Ovary (tissue), 9 donors: Measurements from ENCODE around the gene DMP1. TPM values are rescaled to one million over a fixed set of nuclear protein-coding genes. Genes with fewer than 3 reads are reported as not detected.

ENCODE experiments used
- DNase-seq, 5 donors: peaks; one replicate each; pipeline ENCODE4 v3.0.0-alpha.2; 2019 to 2020
- H3K27ac ChIP-seq, 2 donors: fragments of 200-600 bp; one replicate each; pipeline versions ENCODE4 v1.5.1 to v1.8.0; 2019 to 2022
- H3K27me3 ChIP-seq: fragments of 200-600 bp; one replicate; pipeline ENCODE4 v1.8.0; 2022
- H3K36me3 ChIP-seq: fragments of 200-600 bp; sonication (generic); one replicate; pipeline ENCODE4 v1.5.1; 2019
- H3K4me1 ChIP-seq: one replicate; pipeline ENCODE4 v1.8.1; 2013; ENCODE audit warnings: mild to moderate bottlenecking, moderate library complexity; ENCODE audit not compliant: insufficient read depth
- H3K4me3 ChIP-seq: fragments of 200-600 bp; sonication (generic); one replicate; pipeline ENCODE4 v1.5.1; 2017
- H3K9me3 ChIP-seq, 2 donors: fragments of 200-600 bp in 1 of 2; sonication (generic) in 1 of 2; one replicate each; pipeline versions ENCODE4 v1.5.1 to v1.8.1; 2013 to 2019; ENCODE audit warnings: mild to moderate bottlenecking in 1 of 2, moderate library complexity in 1 of 2
- EP300 ChIP-seq: sonication (generic); formaldehyde crosslinking; IDR thresholded peaks from one replicate; pipeline ENCODE4 v1.6.1; 2017; ENCODE audit warnings: antibody characterized with exemption
- POLR2A ChIP-seq: fragments of 450-650 bp; IDR thresholded peaks from one replicate; pipeline ENCODE4 v1.6.1; 2017; ENCODE audit warnings: antibody characterized with exemption, mild to moderate bottlenecking, moderate library complexity
- WGBS, 3 donors: extraction: QIAGEN DNeasy Blood & Tissue Kit in 1 of 3; methylation state at CpG; one replicate each; pipeline versions ENCODE4 v1.1.5 to v1.1.7; 2013 to 2017; 5-methylcytosine and 5-hydroxymethylcytosine counted together
- intact Hi-C, 4 donors: fragments of 100-400 bp; cut with DNase I; formaldehyde crosslinking; loops; one replicate each; pipeline versions ENCODE4 v1.11.0 to v1.15.1; 2022 to 2023
- polyA plus RNA-seq, 2 donors: library from polyadenylated mRNA; stranded (reverse); fragments of 200-250 nt in 1 of 2; fragments of 350-450 nt in 1 of 2; fragmentation: Illumina TruSeq in 1 of 2; extraction: RNeasy Lipid Tissue Mini Kit (QIAGEN cat#74804) in 1 of 2; gene quantifications; one replicate each; pipeline ENCODE4 v1.2.3, GENCODE V29; 2013 to 2014
- total RNA-seq, 7 donors: library from RNA; depleted of rRNA in 2 of 7; stranded (reverse); fragments of >200 nt in 2 of 7; fragmentation: NEBNext Ultra II Directional in 3 of 7; extraction: Animal tissue kit (Norgen Biotek cat#: 25700) in 3 of 7; gene quantifications; one replicate each; pipeline versions ENCODE4 v1.1.0 to v1.2.4, GENCODE V29; 2016 to 2023
- TF ChIP-seq, protein P1 (sequence below), 3 donors: fragments of 450-650 bp in 2 of 3; fragments of 200-600 bp in 1 of 3; IDR thresholded peaks; one replicate each; pipeline versions ENCODE4 v1.5.1 to v1.8.0; 2016 to 2022; ENCODE audit warnings: antibody characterized with exemption in 3 of 3, mild to moderate bottlenecking in 1 of 3
- donor health status: DM: no; HTN: no; CAD: no; lungs with moderate emphysema.
- donor health status: DM: no; HTN: no; CAD: no.
- donor health status: Bipolar disorder and iron deficiency.
- donor health status: DM: yes; HTN: yes; CAD: no.
- donor health status: DM: no; HTN: no; CAD: no.
- donor health status: DM: yes; HTN: yes; CAD: no.

The DMP1 gene
- total and polyA plus RNA-seq, 9 donors = not detected

DNA sequence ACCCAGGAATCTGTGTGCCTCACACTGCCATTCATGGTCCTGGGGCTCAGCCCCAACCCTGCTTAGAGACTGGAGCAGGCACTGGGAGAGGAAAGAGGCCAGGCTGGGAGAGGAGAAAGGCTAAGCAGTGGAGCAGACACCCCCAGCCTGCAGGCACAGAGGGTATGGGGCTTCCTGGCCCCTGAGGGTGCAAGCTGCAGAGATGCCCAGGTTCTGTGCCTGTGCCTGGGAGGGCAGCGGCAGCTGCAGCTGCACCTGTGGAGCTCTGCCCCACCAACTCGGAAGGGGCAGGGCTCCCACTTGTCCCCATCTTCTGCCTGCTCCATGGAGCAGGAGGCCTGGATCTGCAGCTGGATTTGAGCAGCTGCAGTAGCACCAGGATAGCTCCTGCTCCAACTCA lies 47.9 kb downstream of the DMP1 start:
- 82 to 96% (median 88%) methylated on average over 2 of the region's 2 CpGs for WGBS, 3 donors
- TF ChIP-seq, protein P1, sequence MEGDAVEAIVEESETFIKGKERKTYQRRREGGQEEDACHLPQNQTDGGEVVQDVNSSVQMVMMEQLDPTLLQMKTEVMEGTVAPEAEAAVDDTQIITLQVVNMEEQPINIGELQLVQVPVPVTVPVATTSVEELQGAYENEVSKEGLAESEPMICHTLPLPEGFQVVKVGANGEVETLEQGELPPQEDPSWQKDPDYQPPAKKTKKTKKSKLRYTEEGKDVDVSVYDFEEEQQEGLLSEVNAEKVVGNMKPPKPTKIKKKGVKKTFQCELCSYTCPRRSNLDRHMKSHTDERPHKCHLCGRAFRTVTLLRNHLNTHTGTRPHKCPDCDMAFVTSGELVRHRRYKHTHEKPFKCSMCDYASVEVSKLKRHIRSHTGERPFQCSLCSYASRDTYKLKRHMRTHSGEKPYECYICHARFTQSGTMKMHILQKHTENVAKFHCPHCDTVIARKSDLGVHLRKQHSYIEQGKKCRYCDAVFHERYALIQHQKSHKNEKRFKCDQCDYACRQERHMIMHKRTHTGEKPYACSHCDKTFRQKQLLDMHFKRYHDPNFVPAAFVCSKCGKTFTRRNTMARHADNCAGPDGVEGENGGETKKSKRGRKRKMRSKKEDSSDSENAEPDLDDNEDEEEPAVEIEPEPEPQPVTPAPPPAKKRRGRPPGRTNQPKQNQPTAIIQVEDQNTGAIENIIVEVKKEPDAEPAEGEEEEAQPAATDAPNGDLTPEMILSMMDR (IDR thresholded peaks at IDR 0.05) = no peak
- TF ChIP-seq EP300 (no peak), POLR2A (no peak)

DNA sequence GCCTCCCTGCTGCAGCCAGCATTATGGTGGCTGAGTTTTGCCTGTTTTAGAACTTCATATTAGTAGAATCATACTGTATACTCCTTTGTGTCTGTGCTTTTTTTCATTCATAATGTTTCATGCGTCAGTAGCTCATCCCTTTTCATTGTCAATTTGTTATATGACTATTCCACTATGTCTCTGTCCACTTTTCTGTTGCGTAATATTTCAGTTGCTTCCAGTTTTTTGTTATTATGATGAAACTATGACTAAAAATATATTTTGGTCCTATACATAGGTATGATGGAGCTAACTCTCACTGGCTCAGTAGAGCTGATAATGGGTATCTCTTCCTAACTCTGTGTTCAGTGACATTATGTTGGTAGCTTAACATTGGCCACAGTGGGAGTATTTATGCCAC lies 48.3 kb downstream of the DMP1 start:
- Histone ChIP-seq H3K27ac (no peak overlapping the region), H3K4me3 (no peak overlapping the region), H3K9me3 (no peaks in the 10 kb centered on the region), H3K4me1 (no peaks in the 10 kb centered on the region), H3K27me3 (no peaks in the 10 kb centered on the region), H3K36me3 (no peaks in the 10 kb centered on the region)
- WGBS, 3 donors = 92 to 98% (median 94%) methylated on average over 2 of the region's 2 CpGs
- TF ChIP-seq EP300 (no peak), POLR2A (no peak)
- TF ChIP-seq, protein P1 (IDR thresholded peaks at IDR 0.05) = no peak
- DNase-seq = no peak
- intact Hi-C loops = loop anchor here in 2 of 4 donors (10.0 kb wide), 2 partner anchors 126 to 146 kb away; no protein-coding TSS in a partner anchor

More for the DNA sequence above, 47.9 kb downstream of the DMP1 start:
- no peaks in the 10 kb centered on the region for H3K4me1 ChIP-seq
- intact Hi-C loops = loop anchor here in 2 of 4 donors (10.0 kb wide), 2 partner anchors 127 to 147 kb away; no protein-coding TSS in a partner anchor
- H3K9me3 ChIP-seq = no peaks in the 10 kb centered on the region
- DNase-seq = no peak
- H3K27me3 ChIP-seq = no peaks in the 10 kb centered on the region
- H3K36me3 ChIP-seq = no peaks in the 10 kb centered on the region
- H3K4me3 ChIP-seq = no peak overlapping the region
- H3K27ac ChIP-seq = no peak overlapping the region

DNA sequence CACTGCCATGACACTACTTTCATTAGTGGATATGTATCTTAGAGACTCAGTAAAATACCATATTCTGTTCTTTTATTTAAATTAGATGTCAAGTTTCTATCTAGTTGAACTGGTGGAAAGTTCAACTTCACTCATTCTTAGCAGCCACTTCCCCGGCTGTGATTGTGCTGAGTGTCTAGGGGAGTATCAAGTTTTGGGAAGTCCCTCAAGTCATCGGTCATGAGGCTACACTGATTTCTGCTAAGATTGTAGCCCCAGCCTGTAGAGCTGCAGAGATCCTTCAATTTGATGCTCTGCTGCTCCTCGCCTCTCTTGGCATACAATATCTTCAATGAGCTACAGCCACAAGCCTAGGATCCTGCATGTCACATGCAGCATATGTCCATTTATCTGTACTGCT lies 53.9 kb downstream of the DMP1 start:
- TF ChIP-seq EP300 (no peak), POLR2A (no peak)
- TF ChIP-seq, protein P1 (IDR thresholded peaks at IDR 0.05) = no peak
- no peak for DNase-seq

DNA sequence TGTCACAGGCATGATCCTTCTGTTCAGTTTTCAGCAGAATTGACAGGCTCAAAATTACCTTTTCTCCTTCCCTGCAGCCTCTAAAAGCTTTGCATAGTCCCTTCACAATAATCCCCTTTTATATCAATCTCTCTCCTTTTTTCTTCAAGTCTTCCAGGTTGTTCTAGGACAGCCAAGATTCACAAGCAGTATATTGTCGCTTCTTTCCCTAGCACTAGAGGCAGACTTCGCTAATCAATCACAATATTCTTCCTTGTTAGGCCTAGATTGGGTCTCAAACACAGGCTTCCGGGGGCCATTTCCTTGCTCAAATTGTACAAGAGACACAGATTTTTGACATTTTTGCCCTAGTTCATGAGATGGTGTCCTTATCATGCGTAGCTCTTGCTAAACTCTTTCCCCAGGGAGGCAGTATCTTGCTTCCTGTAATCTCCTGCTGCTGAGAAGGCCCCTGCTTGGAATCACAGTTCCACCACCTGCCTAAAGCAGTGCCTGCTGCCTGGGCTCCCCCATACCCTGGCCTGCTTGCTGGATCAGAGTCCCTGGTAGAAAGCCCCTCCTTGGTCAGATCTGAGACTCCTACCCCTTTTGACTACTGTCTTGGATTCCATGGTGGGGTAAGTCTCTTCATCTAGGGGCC lies 57.3 kb downstream of the DMP1 start:
- TF ChIP-seq POLR2A (no peak), EP300 (no peak)
- TF ChIP-seq, protein P1 (IDR thresholded peaks at IDR 0.05) = no peak
- Histone ChIP-seq H3K9me3 (no peaks in the 10 kb centered on the region), H3K36me3 (no peaks in the 10 kb centered on the region), H3K4me3 (no peak overlapping the region), H3K27me3 (no peaks in the 10 kb centered on the region), H3K4me1 (no peaks in the 10 kb centered on the region), H3K27ac (no peak overlapping the region)
- WGBS, 3 donors = 69 to 84% (median 72%) methylated on average over 3 to 4 of the region's 4 CpGs
- DNase-seq = no peak
- intact Hi-C loops = no loop called here

More for the DNA sequence above, 53.9 kb downstream of the DMP1 start:
- H3K9me3 ChIP-seq = no peaks in the 10 kb centered on the region
- no peaks in the 10 kb centered on the region for H3K27me3 ChIP-seq
- H3K4me1 ChIP-seq = no peaks in the 10 kb centered on the region
- 88 to 94% (median 91%) methylated on average over 3 of the region's 3 CpGs for WGBS, 3 donors
- intact Hi-C loops = no loop called here
- no peaks in the 10 kb centered on the region for H3K36me3 ChIP-seq
- H3K4me3 ChIP-seq = no peak overlapping the region
- no peak overlapping the region for H3K27ac ChIP-seq

Other genes with a start within 250 kb of the DMP1 start
- 10 to 100 TPM; 14.1 to 33.0 (median 27.0) TPM for gene NUDT9, start 227.7 kb upstream of the DMP1 start, total RNA-seq
- 10 to 100 TPM; 36.6 to 44.6 TPM for gene NUDT9, start 227.7 kb upstream of the DMP1 start, polyA plus RNA-seq
- gene SPARCL1, start 120.9 kb upstream of the DMP1 start, total RNA-seq = 100 to 1,000 TPM; 116 to 396 (median 243) TPM
- 1,000 to 10,000 TPM in 1 of 2 donors, 100 to 1,000 TPM in 1; 433 to 1,049 TPM for gene SPARCL1, start 120.9 kb upstream of the DMP1 start, polyA plus RNA-seq
- under 1 TPM in 1 of 7 donors, not detected in 6; 0.07 TPM for gene DSPP, start 41.8 kb upstream of the DMP1 start, total RNA-seq
- not detected for gene DSPP, start 41.8 kb upstream of the DMP1 start, polyA plus RNA-seq
- not detected for gene IBSP, start 149.3 kb downstream of the DMP1 start, total RNA-seq
- not detected for gene IBSP, start 149.3 kb downstream of the DMP1 start, polyA plus RNA-seq
- under 1 TPM in 1 of 7 donors, not detected in 6; 0.11 TPM for gene MEPE, start 182.7 kb downstream of the DMP1 start, total RNA-seq
- gene MEPE, start 182.7 kb downstream of the DMP1 start, polyA plus RNA-seq = not detected